ENCODE measurements around the gene LHFPL5.

LHFPL5 gene

GRCh38 chr6:35857853-35858252, 52.7 kb downstream of the LHFPL5 start:
- no peak for DNase-seq

GRCh38 chr6:35859367-35859766, 54.2 kb downstream of the LHFPL5 start:
- no peak for DNase-seq
